Osteoblast (primary cell): ENCODE data around the gene PLSCR1. TPM values are rescaled to one million over a fixed set of nuclear protein-coding genes. Genes with fewer than 3 reads are reported as not detected.
"Not testable (repeated sequence)": the region's sequence is repeated elsewhere in the genome, so short reads cannot be mapped to it uniquely, and the experiment has no call there.

ENCODE experiments used
- DNase-seq: peaks from one replicate; pipeline ENCODE4 v3.0.0; 2011; ENCODE audit warnings: low spot score, mixed read lengths; ENCODE audit not compliant: insufficient read length; ENCODE audit errors: missing footprints
- H2AFZ ChIP-seq: 2 replicates; pipeline ENCODE4 v1.6.0; 2011; ENCODE audit warnings: mild to moderate bottlenecking, low read length
- H3K27ac ChIP-seq: 2 replicates; pipeline ENCODE4 v1.5.1; 2011; ENCODE audit warnings: mild to moderate bottlenecking, low read depth, low read length, moderate library complexity
- H3K27me3 ChIP-seq: 2 replicates; pipeline ENCODE4 v1.6.0; 2012; ENCODE audit warnings: mild to moderate bottlenecking, control low read depth, inconsistent platforms, low read length, moderate library complexity; ENCODE audit not compliant: insufficient read depth
- H3K36me3 ChIP-seq: 2 replicates; pipeline ENCODE4 v1.5.1; 2011; ENCODE audit warnings: mild to moderate bottlenecking, low read length, control low read depth, moderate library complexity; ENCODE audit not compliant: insufficient read depth
- H3K4me1 ChIP-seq: 2 replicates; pipeline ENCODE4 v1.5.1; 2011; ENCODE audit warnings: mild to moderate bottlenecking, low read length, control low read depth, moderate library complexity; ENCODE audit not compliant: insufficient read depth
- H3K4me2 ChIP-seq: 2 replicates; pipeline ENCODE4 v1.6.0; 2011; ENCODE audit warnings: mild to moderate bottlenecking, low read length; ENCODE audit not compliant: insufficient read depth
- H3K4me3 ChIP-seq: fragments of 200-600 bp; sonication (generic); 3 replicates; pipeline ENCODE4 v1.5.1; 2012; ENCODE audit warnings: mild to moderate bottlenecking, low read length, inconsistent platforms; ENCODE audit not compliant: insufficient read depth
- H3K79me2 ChIP-seq: 2 replicates; pipeline ENCODE4 v1.6.0; 2012; ENCODE audit warnings: mild to moderate bottlenecking, low read length, control low read depth, inconsistent platforms; ENCODE audit not compliant: insufficient read depth
- H3K9me3 ChIP-seq: 2 replicates; pipeline ENCODE4 v1.5.1; 2011; ENCODE audit warnings: low read depth, low read length, control low read depth
- H4K20me1 ChIP-seq: 2 replicates; pipeline ENCODE4 v1.6.0; 2012; ENCODE audit warnings: mild to moderate bottlenecking, low read length, control low read depth; ENCODE audit not compliant: insufficient read depth
- total RNA-seq: library from RNA; depleted of rRNA; stranded (reverse); fragments of >200 nt; gene quantifications from 2 replicates; pipeline ENCODE4 v1.2.3, GENCODE V29; 2012
- TF ChIP-seq, protein P1 (sequence below): IDR thresholded peaks from 2 replicates; pipeline ENCODE4 v1.5.1; 2011; ENCODE audit warnings: mild to moderate bottlenecking, low read depth, low read length, moderate library complexity; ENCODE audit errors: extremely low read depth

The PLSCR1 gene
- total RNA-seq, 1 donor: 35.1 TPM

- Histone ChIP-seq H3K36me3 (no peaks in the 10 kb centered on the region), H3K27me3 (no peaks in the 10 kb centered on the region), H3K4me2 (no peak overlapping the region), H2AFZ (no peak overlapping the region), H3K9me3 (no peaks in the 10 kb centered on the region), H3K79me2 (no peaks in the 10 kb centered on the region), H4K20me1 (no peaks in the 10 kb centered on the region), H3K4me3 (no peak overlapping the region), H3K4me1 (peaks cover 15% of the 10 kb centered on the region), H3K27ac (no peak overlapping the region)
- TF ChIP-seq, protein P1, sequence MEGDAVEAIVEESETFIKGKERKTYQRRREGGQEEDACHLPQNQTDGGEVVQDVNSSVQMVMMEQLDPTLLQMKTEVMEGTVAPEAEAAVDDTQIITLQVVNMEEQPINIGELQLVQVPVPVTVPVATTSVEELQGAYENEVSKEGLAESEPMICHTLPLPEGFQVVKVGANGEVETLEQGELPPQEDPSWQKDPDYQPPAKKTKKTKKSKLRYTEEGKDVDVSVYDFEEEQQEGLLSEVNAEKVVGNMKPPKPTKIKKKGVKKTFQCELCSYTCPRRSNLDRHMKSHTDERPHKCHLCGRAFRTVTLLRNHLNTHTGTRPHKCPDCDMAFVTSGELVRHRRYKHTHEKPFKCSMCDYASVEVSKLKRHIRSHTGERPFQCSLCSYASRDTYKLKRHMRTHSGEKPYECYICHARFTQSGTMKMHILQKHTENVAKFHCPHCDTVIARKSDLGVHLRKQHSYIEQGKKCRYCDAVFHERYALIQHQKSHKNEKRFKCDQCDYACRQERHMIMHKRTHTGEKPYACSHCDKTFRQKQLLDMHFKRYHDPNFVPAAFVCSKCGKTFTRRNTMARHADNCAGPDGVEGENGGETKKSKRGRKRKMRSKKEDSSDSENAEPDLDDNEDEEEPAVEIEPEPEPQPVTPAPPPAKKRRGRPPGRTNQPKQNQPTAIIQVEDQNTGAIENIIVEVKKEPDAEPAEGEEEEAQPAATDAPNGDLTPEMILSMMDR: no peak
- DNase-seq: no peak
These were observed 44.7 kb downstream of the PLSCR1 start for GRCh38 chr3:146499701-146500100.

- H3K4me2 ChIP-seq: no peak overlapping the region
- peaks cover 6% of the 10 kb centered on the region for H3K4me1 ChIP-seq
- H3K79me2 ChIP-seq: no peaks in the 10 kb centered on the region
- no peaks in the 10 kb centered on the region for H4K20me1 ChIP-seq
- H3K4me3 ChIP-seq: no peak overlapping the region
- no peaks in the 10 kb centered on the region for H3K9me3 ChIP-seq
- DNase-seq: no peak
- H3K27me3 ChIP-seq: no peaks in the 10 kb centered on the region
- TF ChIP-seq, protein P1: no peak
- H3K27ac ChIP-seq: no peak overlapping the region
- no peaks in the 10 kb centered on the region for H3K36me3 ChIP-seq
- no peak overlapping the region for H2AFZ ChIP-seq
These were observed 46.2 kb downstream of the PLSCR1 start for GRCh38 chr3:146498002-146498736.

DNA sequence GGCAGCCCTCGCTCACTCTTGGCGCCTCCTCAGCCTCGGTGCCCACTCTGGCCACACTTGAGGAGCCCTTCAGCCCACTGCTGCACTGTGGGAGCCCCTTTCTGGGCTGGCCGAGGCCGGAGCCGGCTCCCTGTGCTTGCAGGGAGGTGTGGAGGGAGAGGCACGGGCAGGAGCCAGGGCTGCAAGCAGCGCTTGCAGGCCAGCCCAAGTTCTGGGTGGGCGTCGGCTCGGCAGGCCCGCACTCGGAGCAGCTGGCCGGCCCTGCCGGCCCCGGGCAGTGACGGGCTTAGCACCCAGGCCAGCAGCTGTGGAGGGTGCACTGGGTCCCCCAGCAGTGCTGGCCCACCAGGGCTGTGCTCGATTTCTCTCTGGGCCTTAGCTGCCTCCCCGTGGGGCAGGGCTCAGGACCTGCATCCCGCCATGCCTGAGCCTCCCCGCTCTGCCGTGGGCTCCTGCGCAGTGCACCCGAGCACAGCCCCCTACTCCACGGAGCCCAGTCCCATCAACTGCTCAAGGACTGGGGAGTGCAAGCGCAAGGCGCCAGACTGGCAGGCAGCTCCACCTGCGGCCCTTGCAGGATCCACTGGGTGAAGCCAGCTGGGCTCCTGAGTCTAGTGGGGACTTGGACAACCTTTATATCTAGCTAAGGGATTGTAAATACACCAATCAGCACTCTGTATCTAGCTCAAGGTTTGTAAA is 47.1 kb downstream of the PLSCR1 start:
- not testable (repeated sequence) for H3K79me2 ChIP-seq, H3K4me2 ChIP-seq, H3K27ac ChIP-seq, H2AFZ ChIP-seq, H3K4me1 ChIP-seq, H4K20me1 ChIP-seq, H3K4me3 ChIP-seq, H3K36me3 ChIP-seq, H3K27me3 ChIP-seq, H3K9me3 ChIP-seq, DNase-seq

DNA sequence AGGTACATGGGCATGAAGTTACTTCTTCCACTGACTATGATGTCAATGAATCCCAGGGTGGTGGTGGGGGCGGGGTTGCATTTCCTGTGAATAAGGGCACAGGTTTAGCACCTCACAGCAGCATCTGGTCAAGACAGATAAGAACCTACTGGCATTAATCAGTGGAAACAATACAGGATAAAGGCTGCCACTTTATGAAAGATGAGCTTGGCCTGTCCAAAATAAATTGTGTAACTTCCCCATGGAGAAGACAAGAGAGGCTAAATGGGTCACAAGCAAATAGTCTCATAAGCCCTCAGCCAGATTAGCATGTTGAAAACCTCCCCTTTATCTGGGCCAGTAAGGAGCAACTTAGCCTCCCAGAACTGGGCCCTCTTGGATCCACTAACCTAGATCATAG is 47.7 kb downstream of the PLSCR1 start:
- Histone ChIP-seq H3K9me3 (no peaks in the 10 kb centered on the region), H3K27ac (no peak overlapping the region), H3K27me3 (no peaks in the 10 kb centered on the region), H3K79me2 (no peaks in the 10 kb centered on the region), H4K20me1 (no peaks in the 10 kb centered on the region), H3K36me3 (no peaks in the 10 kb centered on the region), H3K4me1 (no peaks in the 10 kb centered on the region), H3K4me3 (no peak overlapping the region), H3K4me2 (no peak overlapping the region), H2AFZ (no peak overlapping the region)
- TF ChIP-seq, protein P1: no peak
- DNase-seq: no peak
